Small intestine (tissue), 7 donors: Measurements from ENCODE around the gene INF2. TPM values are rescaled to one million over a fixed set of nuclear protein-coding genes. Genes with fewer than 3 reads are reported as not detected.

Source experiments
- DNase-seq, 2 donors: peaks; one replicate each; pipeline versions ENCODE4 v3.0.0 to v3.0.0-alpha.2; 2013
- FAIRE-seq: peaks from 2 replicates; lab custom pipeline; 2012; peaks lifted over from hg19 to GRCh38; lab: Jason Lieb, UNC
- H3K27ac ChIP-seq, 3 donors: one replicate each; pipeline ENCODE4 v1.5.1; 2013; ENCODE audit warnings: low read length in 2 of 3, mild to moderate bottlenecking in 2 of 3, control low read depth in 1 of 3, inconsistent platforms in 1 of 3, low read depth in 1 of 3, moderate library complexity in 1 of 3
- H3K27me3 ChIP-seq, 3 donors: one replicate each; pipeline ENCODE4 v1.6.1; 2013; ENCODE audit warnings: low read length in 3 of 3, inconsistent platforms in 1 of 3; ENCODE audit not compliant: control insufficient read depth in 3 of 3, insufficient read depth in 3 of 3
- H3K36me3 ChIP-seq, 3 donors: one replicate each; pipeline ENCODE4 v1.6.1; 2013; ENCODE audit warnings: low read length in 3 of 3, inconsistent platforms in 1 of 3, low read depth in 1 of 3, mild to moderate bottlenecking in 1 of 3, moderate library complexity in 1 of 3; ENCODE audit not compliant: control insufficient read depth in 3 of 3, insufficient read depth in 2 of 3
- H3K4me1 ChIP-seq, 3 donors: one replicate each; pipeline ENCODE4 v1.6.1; 2013; ENCODE audit warnings: low read length in 2 of 3, inconsistent platforms in 1 of 3, low read depth in 1 of 3, mild to moderate bottlenecking in 1 of 3, moderate library complexity in 1 of 3; ENCODE audit not compliant: control insufficient read depth in 3 of 3, insufficient read depth in 2 of 3
- H3K4me3 ChIP-seq, 3 donors: one replicate each; pipeline ENCODE4 v1.5.1; 2013; ENCODE audit warnings: low read length in 3 of 3, control low read depth in 1 of 3, inconsistent platforms in 1 of 3, low read depth in 1 of 3, mild to moderate bottlenecking in 1 of 3, moderate library complexity in 1 of 3
- H3K9me3 ChIP-seq, 2 donors: one replicate each; pipeline ENCODE4 v1.6.1; 2013; ENCODE audit warnings: low read depth in 1 of 2, low read length in 1 of 2; ENCODE audit not compliant: control insufficient read depth in 2 of 2, insufficient read depth in 1 of 2
- WGBS, 3 donors: extraction: QIAGEN DNeasy Blood & Tissue Kit; methylation state at CpG; one replicate each; pipeline ENCODE4 v1.1.7; 2013; 5-methylcytosine and 5-hydroxymethylcytosine counted together
- polyA plus RNA-seq, 4 donors: library from polyadenylated mRNA; stranded (reverse) in 3 of 4; unstranded in 1 of 4; fragments of 200-250 nt in 3 of 4; fragments of 120-200 nt in 1 of 4; gene quantifications; one replicate each; pipeline versions ENCODE4 v1.2.1 to v1.2.3, GENCODE V29; 2013
- donor health status: healthy with polysubstance abuse.
- donor health status: control.
- donor health status: control.
- donor health status: Bipolar disorder and iron deficiency.
- donor health status: healthy.

INF2 gene
- polyA plus RNA-seq, 4 donors = 62.6 to 364 (median 197) TPM

DNA sequence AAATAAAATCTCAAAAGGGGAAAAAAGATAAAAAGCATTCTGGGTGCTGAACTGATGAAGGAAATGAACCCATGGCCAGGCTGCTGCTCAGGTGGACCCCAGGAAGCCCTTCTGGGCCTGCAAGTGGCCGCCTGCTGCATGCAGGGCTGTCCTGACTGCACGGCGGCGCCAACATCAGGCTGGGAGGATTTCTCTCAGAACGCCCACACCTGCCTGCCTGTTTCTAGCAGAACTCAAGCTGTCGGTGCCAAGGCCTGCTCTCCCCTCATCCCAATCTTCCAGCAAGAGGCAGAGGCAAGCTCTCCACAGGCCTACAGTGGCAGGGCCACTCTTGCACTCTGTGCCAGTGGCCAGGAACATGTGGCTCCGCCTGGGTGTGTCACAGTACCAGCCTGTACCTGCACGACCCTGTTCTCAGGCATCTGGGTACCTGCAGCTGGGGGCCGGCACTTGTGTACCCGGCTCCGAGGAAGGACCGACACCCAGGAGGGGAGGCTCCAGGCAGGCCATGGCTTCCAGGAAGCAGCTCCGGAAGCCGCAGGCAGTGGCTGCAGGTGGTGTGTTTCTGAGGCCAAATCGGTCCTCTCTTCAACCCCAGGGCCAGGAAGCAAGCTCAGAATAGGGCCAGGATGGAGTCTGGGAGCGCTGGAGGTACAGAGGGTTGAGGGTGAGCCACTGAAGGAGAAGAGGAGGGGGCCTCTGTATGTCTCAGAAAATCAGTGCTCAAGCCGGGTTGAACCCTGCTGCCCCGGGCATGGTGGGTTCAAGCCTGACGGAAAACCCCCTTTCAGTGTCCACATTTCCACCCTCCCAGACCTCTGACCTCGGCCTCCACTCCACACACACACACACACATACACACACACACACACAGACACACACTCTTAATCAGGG lies 2.5 kb upstream of the INF2 start:
- H3K4me1 ChIP-seq = peaks cover 6 to 61% (median 10%) of the 10 kb centered on the region in 3 donors
- H3K36me3 ChIP-seq = peaks cover 0 to 14% (median 0%) of the 10 kb centered on the region in 3 donors
- H3K27me3 ChIP-seq = no peaks in the 10 kb centered on the region
- H3K4me3 ChIP-seq = peak overlapping the region in 1 of 3 donors; percentile 9
- WGBS, 3 donors = 44 to 63% (median 48%) methylated on average over 18 to 20 of the region's 20 CpGs
- DNase-seq (peak in 1 of 2 donors; percentile 66), FAIRE-seq (no peak)
- H3K27ac ChIP-seq = peak overlapping the region; percentile 95 to 97 (median 95)
- no peaks in the 10 kb centered on the region for H3K9me3 ChIP-seq

DNA sequence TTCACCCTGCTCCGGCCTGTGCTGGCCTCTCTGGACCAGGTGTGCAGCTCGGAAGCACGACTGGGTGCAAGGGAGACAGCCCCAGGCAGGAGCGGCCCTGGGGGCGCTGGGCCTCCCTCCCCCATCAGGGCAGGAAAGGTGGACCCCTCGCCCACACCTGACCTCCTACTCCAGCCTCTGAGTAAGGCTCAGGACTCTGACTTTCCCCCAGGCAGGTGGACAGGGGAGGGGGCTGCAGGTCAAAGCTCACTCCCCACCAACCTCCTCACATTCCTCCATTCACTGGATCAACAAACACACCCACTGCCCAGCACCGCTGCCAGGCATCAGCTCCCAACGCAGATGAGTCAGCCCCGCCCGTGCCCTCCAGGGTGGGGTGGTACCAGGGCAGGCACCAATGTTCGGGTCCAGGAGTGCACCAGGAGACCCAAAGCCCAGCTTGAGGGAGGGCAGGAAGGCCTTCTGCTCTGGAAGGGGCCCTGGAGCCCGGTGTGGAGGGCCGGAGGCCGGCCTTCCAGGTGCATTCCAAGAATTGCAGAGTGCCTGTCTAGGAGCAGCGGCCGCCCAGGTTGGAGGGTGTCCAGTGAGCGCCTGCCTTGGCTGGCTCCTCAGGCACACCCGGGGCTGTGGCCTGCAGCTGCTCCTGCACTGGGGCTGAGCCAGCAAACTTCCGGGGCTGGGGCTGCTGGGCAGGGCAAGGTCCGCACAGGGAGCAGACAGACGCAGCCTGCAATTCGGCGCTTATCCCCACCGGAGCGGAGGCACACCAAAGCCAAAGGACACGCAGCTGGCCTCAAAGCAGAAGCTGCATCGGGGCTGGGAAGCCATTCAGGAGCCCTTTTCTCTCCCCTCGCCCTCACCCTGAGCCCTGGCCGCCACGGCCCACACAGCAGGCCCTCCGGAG lies 1.6 kb upstream of the INF2 start:
- Histone ChIP-seq H3K4me3 (peak overlapping the region; percentile 9 to 96 (median 61)), H3K27me3 (no peaks in the 10 kb centered on the region), H3K36me3 (peaks cover 0 to 24% (median 0%) of the 10 kb centered on the region in 3 donors), H3K9me3 (no peaks in the 10 kb centered on the region), H3K4me1 (peaks cover 3 to 52% (median 3%) of the 10 kb centered on the region in 3 donors), H3K27ac (peak overlapping the region; percentile 95 to 97 (median 95))
- 13 to 41% (median 32%) methylated on average over 29 to 31 of the region's 31 CpGs for WGBS, 3 donors
- FAIRE-seq (no peak), DNase-seq (peak; percentile 96 to 97)

DNA sequence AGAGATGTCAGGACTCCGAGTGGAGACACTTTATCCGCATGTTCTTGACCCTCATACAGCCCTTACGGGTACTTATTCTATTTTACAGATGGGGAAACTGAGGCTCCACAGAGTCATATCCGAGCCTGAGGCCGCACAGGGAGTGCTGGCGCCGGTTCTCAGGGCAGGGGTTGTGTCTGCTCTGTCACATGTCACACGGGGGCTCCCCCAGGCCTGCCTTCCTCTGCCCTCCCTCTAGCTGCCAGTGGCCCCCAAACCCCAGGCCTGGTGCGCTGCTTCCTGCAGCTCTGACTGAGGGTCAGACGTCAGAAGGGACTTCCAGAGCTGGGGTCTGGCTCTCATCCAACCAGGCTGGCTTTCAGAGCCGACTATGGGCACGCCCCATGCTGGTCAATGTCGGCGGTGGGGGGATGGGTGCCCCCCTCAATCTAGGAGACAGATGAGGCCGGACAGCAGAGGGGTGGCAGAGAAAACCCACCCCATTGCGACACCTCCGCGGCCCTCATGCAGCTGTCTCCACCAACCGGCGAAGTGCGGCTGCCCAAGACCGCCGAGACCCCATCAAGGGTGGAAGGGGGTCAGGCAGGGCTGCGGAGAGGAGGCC lies 811 bp upstream of the INF2 start:
- peak overlapping the region; percentile 9 to 96 (median 61) for H3K4me3 ChIP-seq
- no peaks in the 10 kb centered on the region for H3K9me3 ChIP-seq
- FAIRE-seq = no peak
- peak overlapping the region; percentile 95 to 97 (median 95) for H3K27ac ChIP-seq
- no peaks in the 10 kb centered on the region for H3K27me3 ChIP-seq
- H3K36me3 ChIP-seq = peaks cover 0 to 25% (median 0%) of the 10 kb centered on the region in 3 donors
- peaks cover 2 to 52% (median 3%) of the 10 kb centered on the region in 3 donors for H3K4me1 ChIP-seq
- DNase-seq = peak; percentile 66 to 76
- 10 to 38% (median 29%) methylated on average over 19 to 24 of the region's 24 CpGs for WGBS, 3 donors

DNA sequence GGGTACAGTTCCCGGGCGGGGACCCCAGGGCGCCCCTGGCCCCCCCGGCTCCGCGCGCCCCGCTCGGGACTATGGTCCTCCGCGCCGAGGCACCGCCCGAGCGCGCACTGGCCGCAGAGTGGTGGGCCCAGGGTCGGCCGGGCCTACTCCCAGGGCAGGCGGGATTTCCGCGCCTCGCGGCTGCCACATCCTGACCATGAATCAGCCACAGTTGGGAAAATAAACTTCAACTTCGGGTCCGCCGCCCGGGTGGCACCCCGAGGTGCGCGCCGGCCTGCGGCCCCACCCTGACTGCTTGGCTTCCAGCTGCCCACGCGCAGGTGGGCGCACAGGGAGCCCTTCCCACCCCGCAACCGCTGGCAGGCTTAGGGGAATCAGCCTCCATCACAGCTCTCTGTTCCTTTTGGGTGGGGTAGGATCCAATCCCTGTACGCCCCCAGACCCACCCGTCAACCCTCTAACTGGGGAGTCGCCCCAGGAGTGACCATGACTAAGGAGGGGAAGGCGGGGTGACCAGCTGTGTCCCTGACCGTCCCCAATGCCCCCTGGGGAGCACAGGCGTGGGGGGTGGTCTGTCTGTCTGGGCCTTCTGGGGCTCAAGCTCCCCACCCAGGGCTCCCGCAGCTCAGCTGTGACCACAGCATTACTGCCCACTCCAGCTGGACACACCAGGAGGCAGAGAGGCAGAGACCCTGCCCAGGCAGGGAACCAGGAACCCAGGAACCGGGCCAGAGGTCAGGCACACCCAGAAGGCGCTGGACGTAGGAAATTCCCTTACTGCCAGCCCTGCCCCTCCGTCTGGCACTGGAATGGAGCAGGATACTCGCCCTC lies 678 bp downstream of the INF2 start:
- peaks cover 0 to 39% (median 0%) of the 10 kb centered on the region in 3 donors for H3K36me3 ChIP-seq
- H3K4me3 ChIP-seq = peak overlapping the region; percentile 84 to 96 (median 84)
- peaks cover 2 to 52% (median 3%) of the 10 kb centered on the region in 3 donors for H3K4me1 ChIP-seq
- FAIRE-seq (no peak), DNase-seq (peak; percentile 54 to 64)
- H3K27me3 ChIP-seq = no peaks in the 10 kb centered on the region
- 3 to 6% (median 5%) methylated on average over 31 to 50 of the region's 50 CpGs for WGBS, 3 donors
- H3K27ac ChIP-seq = peak overlapping the region; percentile 86 to 94 (median 89)
- H3K9me3 ChIP-seq = no peaks in the 10 kb centered on the region

DNA sequence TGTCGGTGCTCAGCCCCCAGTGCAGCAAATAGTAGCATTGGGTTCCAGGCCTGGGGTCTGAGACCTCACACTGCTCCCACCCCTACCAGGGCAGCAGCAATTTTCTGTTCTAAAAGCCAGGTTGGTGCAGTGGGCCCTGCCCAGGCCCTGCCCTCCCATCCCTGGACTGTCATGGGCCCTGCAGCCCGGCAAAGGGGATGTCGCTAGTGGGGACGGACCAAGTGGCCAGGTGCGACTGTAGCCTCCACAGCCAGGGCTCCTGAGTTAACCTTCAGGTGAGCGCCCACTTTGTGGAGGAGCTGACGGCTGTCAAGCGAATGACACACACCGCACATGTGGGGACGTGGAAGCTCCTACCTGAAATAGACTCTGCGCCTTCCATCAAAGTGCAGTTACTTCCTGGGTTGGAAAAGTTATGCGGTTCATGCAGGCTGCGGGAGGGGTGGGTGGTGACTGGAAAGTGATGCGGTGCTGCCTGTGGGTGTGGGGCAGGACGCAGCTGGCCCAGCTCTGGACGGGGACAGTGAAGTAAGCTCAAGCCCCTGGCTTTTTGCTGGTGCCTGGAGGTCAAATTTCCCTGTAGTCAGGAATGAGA lies 1.5 kb downstream of the INF2 start:
- H3K36me3 ChIP-seq = peaks cover 0 to 46% (median 0%) of the 10 kb centered on the region in 3 donors
- no peak for DNase-seq
- H3K9me3 ChIP-seq = no peaks in the 10 kb centered on the region
- FAIRE-seq = no peak
- WGBS, 3 donors = 62 to 76% (median 71%) methylated on average over 16 of the region's 16 CpGs
- no peaks in the 10 kb centered on the region for H3K27me3 ChIP-seq
- H3K27ac ChIP-seq = peak overlapping the region in 1 of 3 donors; percentile 94
- peak overlapping the region; percentile 19 to 96 (median 84) for H3K4me3 ChIP-seq
- H3K4me1 ChIP-seq = peaks cover 2 to 54% (median 3%) of the 10 kb centered on the region in 3 donors

DNA sequence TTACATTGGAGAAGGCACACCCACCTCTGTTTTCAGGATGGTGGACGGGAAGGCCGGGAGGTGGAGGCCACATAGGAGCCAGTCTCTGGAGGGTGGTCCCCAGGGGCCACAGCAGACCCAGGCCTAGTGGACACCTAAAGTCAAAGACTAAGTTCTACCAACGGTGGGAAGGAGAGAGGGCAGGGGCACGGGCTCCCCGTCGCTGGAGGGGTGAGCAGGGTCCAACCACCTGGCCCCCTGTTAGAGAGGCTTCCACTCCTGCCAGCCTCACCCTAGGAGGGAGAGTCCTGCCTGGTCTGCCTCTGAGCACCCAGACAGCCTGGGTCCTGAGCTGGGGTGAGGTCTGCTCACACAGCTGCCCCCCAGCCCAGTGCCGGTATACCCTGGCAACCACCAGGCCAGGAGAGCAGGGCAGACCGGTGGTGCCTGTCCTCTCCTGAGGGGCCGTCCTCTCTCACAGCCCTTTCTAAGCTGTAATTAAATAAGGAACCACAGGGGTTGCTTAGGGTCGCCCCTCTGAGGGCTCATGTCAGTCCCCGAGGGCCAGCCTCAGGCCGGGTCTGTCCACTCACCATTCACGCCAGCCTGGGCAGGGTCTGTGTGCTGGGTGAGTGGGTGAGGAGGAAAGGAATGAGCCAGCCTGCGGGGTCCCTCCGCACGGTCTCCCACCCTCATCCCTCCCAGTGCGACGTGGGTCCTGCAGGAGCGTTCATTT lies 2.3 kb downstream of the INF2 start:
- H3K36me3 ChIP-seq = peaks cover 0 to 52% (median 0%) of the 10 kb centered on the region in 3 donors
- H3K4me3 ChIP-seq = peak overlapping the region in 1 of 3 donors; percentile 96
- DNase-seq (no peak), FAIRE-seq (no peak)
- no peaks in the 10 kb centered on the region for H3K27me3 ChIP-seq
- no peak overlapping the region for H3K27ac ChIP-seq
- H3K9me3 ChIP-seq = no peaks in the 10 kb centered on the region
- peaks cover 0 to 51% (median 2%) of the 10 kb centered on the region in 3 donors for H3K4me1 ChIP-seq
- WGBS, 3 donors = 85 to 91% (median 85%) methylated on average over 19 of the region's 19 CpGs
